BE2C (cell line): ENCODE results near the gene TTC6.
A peak's percentile ranks its signal among the peaks of the same experiment; 100 is the strongest.

Experiments
- DNase-seq: peaks from one replicate; pipeline ENCODE4 v3.0.0-alpha.2; 2020
- H3K27me3 ChIP-seq: fragments of 250-450 bp; sonication (Bioruptor Pico); 2 replicates; pipeline ENCODE4 v1.5.1; 2020; ENCODE audit warnings: mild to moderate bottlenecking
- H3K36me3 ChIP-seq: fragments of 250-450 bp; sonication (Bioruptor Pico); 2 replicates; pipeline ENCODE4 v1.5.1; 2020; ENCODE audit warnings: mild to moderate bottlenecking
- H3K4me1 ChIP-seq: fragments of 250-450 bp; sonication (Bioruptor Pico); 2 replicates; pipeline ENCODE4 v1.5.1; 2020
- H3K4me3 ChIP-seq: 2 replicates; pipeline ENCODE4 v1.5.1; 2011; ENCODE audit warnings: low read depth, low read length
- H3K9me3 ChIP-seq: fragments of 250-450 bp; sonication (Bioruptor Pico); 2 replicates; pipeline ENCODE4 v1.5.1; 2020
- CTCF ChIP-seq: IDR thresholded peaks from 2 replicates; pipeline ENCODE4 v1.5.1; 2012; ENCODE audit warnings: mild to moderate bottlenecking, low read depth, low read length

TTC6 gene

GRCh38 chr14:37591311-37591940 is 4.0 kb upstream of the TTC6 start:
- H3K4me3 ChIP-seq = no peak overlapping the region
- peaks cover 99% of the 10 kb centered on the region for H3K27me3 ChIP-seq
- TF ChIP-seq CTCF = no peak

GRCh38 chr14:37591941-37592481 is 3.4 kb upstream of the TTC6 start:
- Histone ChIP-seq H3K4me3 (no peak overlapping the region), H3K36me3 (no peaks in the 10 kb centered on the region), H3K9me3 (no peaks in the 10 kb centered on the region), H3K4me1 (no peaks in the 10 kb centered on the region), H3K27me3 (peaks cover 99% of the 10 kb centered on the region)
- DNase-seq = no peak
- TF ChIP-seq CTCF = no peak

More at GRCh38 chr14:37591311-37591940, 4.0 kb upstream of the TTC6 start:
- Histone ChIP-seq H3K4me1 (no peaks in the 10 kb centered on the region), H3K9me3 (no peaks in the 10 kb centered on the region), H3K36me3 (no peaks in the 10 kb centered on the region)
- DNase-seq = no peak

DNA sequence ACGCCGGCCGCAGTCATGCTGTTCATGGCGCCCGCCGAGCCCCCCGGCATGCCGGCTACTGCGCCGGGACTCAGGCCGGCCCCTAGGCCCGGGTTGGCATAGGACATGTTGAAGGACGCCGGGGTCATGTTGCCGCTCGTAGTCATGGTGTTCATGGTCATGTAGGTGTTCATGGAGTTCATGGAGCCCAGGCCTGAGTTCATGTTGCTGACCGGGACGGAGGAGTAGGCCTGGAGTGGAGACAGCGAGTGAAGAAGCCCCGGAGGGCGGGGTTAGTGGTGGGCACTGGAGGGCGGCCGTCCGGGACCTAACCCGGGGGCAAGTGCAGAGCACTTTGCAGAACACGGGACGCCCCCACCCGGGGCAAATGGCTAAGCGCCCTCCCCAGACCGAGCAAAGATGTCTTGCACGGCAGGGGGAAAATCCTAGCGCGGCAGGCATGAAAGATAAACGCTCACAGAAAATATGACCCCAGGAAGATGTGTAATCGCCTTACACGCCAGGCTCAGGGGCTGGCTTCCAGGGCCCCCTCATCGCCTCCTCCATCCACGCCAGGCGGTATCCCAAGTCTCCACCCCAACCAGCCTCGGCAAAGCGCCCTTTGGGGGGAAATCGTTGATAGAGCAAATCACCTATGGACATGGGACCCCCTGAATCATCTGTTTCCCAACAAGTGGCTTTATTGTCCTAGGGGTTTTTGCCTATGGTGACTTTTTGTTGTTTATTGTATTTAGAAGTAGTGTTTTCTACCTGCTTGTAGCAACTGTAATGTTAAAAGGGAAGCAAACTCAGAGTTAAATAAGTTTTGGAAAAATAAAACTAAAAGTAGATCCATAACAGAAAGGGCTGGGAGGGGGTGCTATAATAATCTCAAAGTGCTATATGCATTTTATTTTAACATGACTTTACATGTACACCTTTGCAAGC is 2.7 kb upstream of the TTC6 start:
- Histone ChIP-seq H3K9me3 (no peaks in the 10 kb centered on the region), H3K36me3 (no peaks in the 10 kb centered on the region), H3K4me3 (no peak overlapping the region), H3K4me1 (no peaks in the 10 kb centered on the region), H3K27me3 (peaks cover 99% of the 10 kb centered on the region)
- no peak for DNase-seq
- no peak for TF ChIP-seq CTCF

- peaks cover 99% of the 10 kb centered on the region for H3K27me3 ChIP-seq
- H3K4me1 ChIP-seq = no peaks in the 10 kb centered on the region
- H3K4me3 ChIP-seq = no peak overlapping the region
- no peak for TF ChIP-seq CTCF
- no peaks in the 10 kb centered on the region for H3K36me3 ChIP-seq
- H3K9me3 ChIP-seq = no peaks in the 10 kb centered on the region
- no peak for DNase-seq
These were observed 1.8 kb upstream of the TTC6 start for GRCh38 chr14:37593511-37594237.

DNA sequence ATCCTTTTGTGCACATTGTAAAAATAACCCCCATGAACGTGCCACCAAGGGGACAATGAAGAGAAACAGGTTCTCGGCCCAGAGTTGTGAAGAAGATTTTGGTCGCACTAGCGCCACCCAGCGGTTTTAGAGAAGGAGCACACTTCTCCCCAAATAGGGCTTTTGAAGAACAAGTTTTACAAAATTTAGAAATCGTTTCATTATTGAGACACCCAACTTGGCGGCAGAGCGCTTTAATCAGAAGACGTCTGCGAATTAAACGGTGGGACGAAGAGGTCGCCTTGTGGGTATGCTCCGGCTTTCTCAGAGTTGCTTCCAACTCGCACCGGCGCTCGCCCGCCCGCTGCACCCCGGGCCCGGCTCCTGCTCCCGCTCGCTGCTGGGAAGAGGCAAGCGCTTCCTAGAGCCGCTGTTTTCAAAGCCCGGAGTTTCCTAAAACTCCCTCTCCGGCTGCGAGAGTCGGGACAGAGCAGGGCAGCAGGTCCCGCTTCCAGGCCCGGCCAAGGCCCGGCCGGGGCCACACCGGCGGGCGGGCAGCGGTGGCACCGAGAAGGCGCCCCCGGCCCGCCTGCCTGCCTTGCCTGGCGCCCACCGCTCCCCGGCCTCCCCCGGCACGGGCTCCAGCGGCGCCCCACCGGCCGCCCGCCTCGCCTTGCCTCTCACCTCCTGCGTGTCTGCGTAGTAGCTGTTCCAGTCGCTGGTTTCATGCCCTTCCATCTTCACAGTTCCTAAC is 1.0 kb upstream of the TTC6 start:
- Histone ChIP-seq H3K27me3 (peaks cover 99% of the 10 kb centered on the region), H3K4me1 (no peaks in the 10 kb centered on the region), H3K9me3 (no peaks in the 10 kb centered on the region), H3K4me3 (no peak overlapping the region), H3K36me3 (no peaks in the 10 kb centered on the region)
- peak; percentile 62 for DNase-seq
- peak; percentile 83 for TF ChIP-seq CTCF
